GM10266 (cell line): ENCODE data around the gene LRRC75A.
"Not testable (repeated sequence)": the region's sequence is repeated elsewhere in the genome, so short reads cannot be mapped to it uniquely, and the experiment has no call there.

Experiments
- DNase-seq: peaks from one replicate; pipeline ENCODE4 v3.0.0; 2012; ENCODE audit errors: extremely low spot score
- TF ChIP-seq, protein P1 (sequence below): IDR thresholded peaks from 2 replicates; pipeline ENCODE4 v1.5.1; 2012; ENCODE audit warnings: mild to moderate bottlenecking, low read depth; ENCODE audit not compliant: control insufficient read depth, insufficient read depth; ENCODE audit errors: missing control alignments

Gene LRRC75A

GRCh38 chr17:16442141-16442540, 49.9 kb downstream of the LRRC75A start:
- TF ChIP-seq, protein P1, sequence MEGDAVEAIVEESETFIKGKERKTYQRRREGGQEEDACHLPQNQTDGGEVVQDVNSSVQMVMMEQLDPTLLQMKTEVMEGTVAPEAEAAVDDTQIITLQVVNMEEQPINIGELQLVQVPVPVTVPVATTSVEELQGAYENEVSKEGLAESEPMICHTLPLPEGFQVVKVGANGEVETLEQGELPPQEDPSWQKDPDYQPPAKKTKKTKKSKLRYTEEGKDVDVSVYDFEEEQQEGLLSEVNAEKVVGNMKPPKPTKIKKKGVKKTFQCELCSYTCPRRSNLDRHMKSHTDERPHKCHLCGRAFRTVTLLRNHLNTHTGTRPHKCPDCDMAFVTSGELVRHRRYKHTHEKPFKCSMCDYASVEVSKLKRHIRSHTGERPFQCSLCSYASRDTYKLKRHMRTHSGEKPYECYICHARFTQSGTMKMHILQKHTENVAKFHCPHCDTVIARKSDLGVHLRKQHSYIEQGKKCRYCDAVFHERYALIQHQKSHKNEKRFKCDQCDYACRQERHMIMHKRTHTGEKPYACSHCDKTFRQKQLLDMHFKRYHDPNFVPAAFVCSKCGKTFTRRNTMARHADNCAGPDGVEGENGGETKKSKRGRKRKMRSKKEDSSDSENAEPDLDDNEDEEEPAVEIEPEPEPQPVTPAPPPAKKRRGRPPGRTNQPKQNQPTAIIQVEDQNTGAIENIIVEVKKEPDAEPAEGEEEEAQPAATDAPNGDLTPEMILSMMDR: no peak
- DNase-seq: no peak

DNA sequence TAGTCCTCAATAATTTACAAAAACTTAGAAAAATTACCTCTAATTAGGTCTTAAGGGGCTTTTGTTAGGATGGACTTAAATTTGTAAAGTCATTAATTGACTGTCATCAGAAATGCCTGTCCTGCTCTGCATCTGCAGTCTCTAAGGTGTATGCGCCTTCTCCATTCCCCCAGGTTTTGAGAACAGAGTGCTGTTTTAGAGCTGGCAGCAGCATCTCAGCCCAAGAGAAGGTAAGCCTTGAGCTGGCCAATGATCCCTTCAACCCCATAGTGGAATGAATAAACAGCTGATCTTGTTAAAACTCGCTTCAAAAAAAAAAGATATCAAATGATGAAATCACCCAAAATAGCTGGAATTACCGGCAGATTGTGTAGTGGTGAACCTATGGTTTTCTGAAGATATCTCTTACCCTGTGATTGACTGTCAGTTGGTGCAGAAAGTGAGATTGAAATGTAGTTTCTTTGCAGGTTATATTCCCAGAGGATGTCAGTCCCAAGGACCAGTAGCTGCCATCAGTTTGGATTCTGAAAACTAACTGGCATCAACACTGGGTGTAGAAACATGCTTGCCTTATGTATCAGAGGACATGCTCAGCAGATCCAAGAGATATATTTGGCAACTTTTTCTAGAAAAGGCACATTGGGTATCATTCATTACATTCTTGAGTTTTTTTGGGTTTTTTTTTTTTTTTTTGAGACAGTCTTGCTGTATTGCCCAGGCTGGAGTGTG, 50.9 kb downstream of the LRRC75A start:
- TF ChIP-seq, protein P1: no peak
- DNase-seq: no peak

DNA sequence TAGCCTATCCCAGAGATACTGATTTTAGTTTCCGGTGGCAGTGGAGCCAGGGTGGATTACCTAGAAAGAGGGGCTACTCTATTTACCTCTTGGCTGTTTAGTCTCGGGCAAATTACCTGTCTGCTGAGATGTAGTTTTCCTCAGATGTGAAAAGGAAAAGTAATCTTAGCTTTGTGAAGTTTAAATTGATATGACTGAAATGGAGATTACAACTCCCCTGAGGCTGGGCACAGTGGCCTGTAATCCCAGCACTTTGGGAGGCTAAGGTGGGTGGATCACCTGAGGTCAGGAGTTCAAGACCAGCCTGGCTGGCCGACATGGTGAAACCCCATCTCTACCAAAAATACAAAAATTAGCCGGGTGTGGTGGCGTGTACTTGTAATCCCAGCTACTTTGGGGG, 51.6 kb downstream of the LRRC75A start:
- DNase-seq: not testable (repeated sequence)

- TF ChIP-seq, protein P1: no peak
- DNase-seq: no peak
Measured at GRCh38 chr17:16439811-16440351, 52.1 kb downstream of the LRRC75A start.

- no peak for DNase-seq
Measured at GRCh38 chr17:16439303-16439791, 52.6 kb downstream of the LRRC75A start.

GRCh38 chr17:16438557-16439302, 53.3 kb downstream of the LRRC75A start:
- DNase-seq: peak; percentile 98
- TF ChIP-seq, protein P1: no peak

More at GRCh38 chr17:16439303-16439791, 52.6 kb downstream of the LRRC75A start:
- TF ChIP-seq, protein P1: no peak

DNA sequence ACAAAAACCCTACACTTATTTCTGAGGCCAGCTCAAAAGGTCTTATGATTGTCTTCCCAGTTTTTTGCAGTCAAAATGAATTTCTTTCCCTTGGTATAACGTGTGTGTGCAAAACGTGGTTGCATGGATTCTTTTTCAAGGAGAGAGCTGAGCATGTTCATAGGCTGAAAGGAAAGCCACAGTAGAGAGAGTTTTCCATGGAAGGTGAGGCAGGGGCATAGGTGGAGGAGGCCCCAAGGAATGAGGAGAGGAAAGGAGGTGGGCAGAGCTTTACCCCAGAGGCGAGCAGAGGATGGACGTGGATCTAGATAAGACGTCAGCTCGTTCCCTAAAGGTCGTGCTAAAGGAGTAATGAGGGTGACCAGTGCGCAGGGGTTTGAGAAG, 53.8 kb downstream of the LRRC75A start:
- TF ChIP-seq, protein P1: no peak
- no peak for DNase-seq
